NCI-H128 (cell line): ENCODE data around the gene HAUS7.

ENCODE experiments used
- DNase-seq: peaks from one replicate; lab custom pipeline; 2025; ENCODE audit not compliant: unreplicated experiment; lab: John Stamatoyannopoulos, UW

HAUS7 gene

DNA sequence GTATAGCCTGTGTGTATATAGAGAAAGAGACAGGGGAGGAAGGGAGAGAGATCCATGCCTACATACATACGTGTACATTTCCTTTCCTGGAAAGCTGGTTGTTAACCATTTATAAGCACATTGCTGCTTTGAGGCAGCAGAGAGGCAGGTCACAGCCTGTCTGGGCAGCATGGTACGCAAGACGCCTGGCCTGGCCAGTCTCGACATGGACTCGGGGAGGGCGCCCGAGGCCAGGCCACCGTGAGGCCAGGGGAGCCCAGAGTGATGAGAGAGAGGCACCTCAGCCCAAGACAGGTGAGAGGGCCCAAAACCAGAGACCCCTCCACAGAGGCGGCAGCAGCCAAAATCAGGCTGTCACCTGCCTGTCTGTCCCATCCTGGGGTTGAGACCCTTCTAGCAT, 28.4 kb downstream of the HAUS7 start:
- no peak for DNase-seq

DNA sequence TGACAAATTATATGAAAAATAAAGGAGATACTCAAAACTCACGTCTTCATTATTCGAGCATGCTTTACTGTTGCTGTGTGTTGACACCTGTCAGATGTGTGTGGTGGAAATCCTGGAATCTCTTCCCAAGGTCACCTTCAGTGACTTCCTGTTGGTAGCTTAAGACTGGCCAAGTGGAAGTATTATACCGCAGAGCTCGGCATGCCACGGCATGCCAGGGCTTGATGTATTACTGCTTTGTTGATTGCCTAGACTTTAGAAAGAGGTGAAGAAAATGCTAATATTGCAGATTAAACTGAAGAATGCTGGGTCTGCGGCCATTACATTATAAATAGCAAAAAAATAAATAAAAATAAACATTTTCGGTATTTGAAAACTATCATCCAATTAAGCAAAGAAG, 29.1 kb downstream of the HAUS7 start:
- no peak for DNase-seq

GRCh38 chrX:153440556-153441135, 29.7 kb downstream of the HAUS7 start:
- no peak for DNase-seq

- no peak for DNase-seq
Measured at GRCh38 chrX:153439977-153440376, 30.4 kb downstream of the HAUS7 start.

DNA sequence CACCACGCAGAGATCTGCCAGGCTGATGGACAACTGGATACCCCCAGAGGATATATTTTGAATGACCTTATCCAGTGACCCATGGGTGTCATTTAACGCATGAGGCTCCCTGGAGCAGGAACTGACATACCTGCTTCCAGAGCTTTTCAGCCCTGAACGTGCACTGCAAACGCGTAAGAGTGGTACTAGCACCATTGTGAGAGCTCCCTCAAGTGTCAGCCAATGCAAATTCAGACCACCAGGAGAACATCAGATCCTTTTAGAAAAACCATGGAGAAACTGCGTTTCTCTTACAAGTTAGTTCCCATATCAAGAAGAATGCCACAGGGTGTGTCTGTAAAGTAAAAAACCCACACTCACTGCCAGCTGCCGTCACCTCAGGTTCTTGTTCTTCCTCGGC, 31.8 kb downstream of the HAUS7 start:
- no peak for DNase-seq

GRCh38 chrX:153435845-153436244, 34.5 kb downstream of the HAUS7 start:
- no peak for DNase-seq

GRCh38 chrX:153434801-153435200, 35.6 kb downstream of the HAUS7 start:
- DNase-seq: no peak

DNA sequence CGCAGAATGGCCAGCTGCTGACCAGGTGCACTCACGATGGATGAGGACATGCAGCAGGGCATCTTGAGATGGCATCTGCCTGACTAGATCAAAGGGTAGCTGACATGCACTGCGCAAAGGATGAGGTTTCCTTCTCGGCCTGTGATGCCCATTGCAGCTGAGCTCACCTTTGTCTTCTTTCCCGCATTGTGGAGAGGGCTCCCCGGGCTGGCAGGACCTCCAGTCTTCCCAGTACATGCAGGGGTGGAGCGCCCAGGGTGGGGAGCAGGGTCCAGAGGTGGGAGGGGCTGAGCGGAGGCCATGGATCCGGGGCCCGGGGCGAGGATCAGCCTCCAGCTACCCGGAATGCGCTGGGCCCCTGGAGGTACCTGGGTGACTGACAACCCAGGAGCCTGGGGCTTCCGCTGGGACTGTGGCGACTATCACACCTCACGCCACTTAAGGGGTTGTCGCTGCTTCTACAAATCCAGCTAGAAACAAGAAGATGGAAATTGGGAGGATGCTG, 36.5 kb downstream of the HAUS7 start:
- no peak for DNase-seq

DNA sequence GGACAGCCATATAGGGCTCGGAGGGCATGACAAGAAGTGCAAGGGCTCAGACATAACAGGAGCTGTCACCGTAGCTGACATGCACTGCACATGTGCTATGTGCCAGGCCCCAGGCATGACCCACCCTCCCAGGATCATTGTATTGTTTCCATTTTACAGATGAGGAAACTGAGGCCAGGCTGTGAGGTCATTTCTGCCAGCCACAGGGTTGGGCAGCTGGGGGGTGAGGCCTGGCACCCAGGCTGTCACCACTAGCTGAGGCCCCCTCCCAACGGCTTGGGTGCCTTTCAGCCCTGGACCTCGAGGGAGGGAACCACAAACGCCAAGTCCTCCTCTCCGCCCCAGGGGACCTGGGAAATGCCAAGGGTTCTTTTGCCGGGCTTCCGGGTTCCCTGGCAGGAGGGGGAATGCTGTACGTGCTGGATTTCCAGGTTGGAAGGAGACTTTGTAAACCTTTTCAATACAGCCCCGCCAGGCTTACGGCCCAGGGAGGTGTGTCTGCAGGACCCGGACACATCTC, 37.2 kb downstream of the HAUS7 start:
- no peak for DNase-seq

- no peak for DNase-seq
Measured at GRCh38 chrX:153430796-153431195, 39.6 kb downstream of the HAUS7 start.

DNA sequence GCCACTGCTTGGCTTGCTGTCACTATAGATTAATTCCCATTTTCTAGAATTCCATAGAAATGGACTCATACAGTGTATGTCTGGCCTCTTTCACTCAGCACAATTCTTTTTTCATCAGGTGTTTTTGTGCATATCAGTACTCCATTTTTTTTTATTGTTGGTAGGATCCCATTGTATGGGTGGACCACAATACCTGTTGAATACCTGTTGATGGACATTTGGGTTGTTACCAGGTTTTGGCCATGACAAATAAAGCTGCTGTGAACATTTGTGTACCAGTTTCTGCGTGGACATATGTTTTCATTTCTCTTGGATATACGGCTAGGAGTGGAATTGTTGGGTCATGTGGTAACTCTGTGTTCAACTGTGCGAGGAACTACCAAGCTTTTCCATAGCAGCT, 44.2 kb downstream of the HAUS7 start:
- DNase-seq: no peak

- DNase-seq: no peak
Measured at GRCh38 chrX:153423652-153424051, 46.7 kb downstream of the HAUS7 start.

GRCh38 chrX:153421856-153422255, 48.5 kb downstream of the HAUS7 start:
- DNase-seq: no peak

- no peak for DNase-seq
Measured at GRCh38 chrX:153420851-153421599, 49.4 kb downstream of the HAUS7 start.

- no peak for DNase-seq
Measured at GRCh38 chrX:153417637-153418036, 52.7 kb downstream of the HAUS7 start.

GRCh38 chrX:153416781-153417450, 53.5 kb downstream of the HAUS7 start:
- no peak for DNase-seq

DNA sequence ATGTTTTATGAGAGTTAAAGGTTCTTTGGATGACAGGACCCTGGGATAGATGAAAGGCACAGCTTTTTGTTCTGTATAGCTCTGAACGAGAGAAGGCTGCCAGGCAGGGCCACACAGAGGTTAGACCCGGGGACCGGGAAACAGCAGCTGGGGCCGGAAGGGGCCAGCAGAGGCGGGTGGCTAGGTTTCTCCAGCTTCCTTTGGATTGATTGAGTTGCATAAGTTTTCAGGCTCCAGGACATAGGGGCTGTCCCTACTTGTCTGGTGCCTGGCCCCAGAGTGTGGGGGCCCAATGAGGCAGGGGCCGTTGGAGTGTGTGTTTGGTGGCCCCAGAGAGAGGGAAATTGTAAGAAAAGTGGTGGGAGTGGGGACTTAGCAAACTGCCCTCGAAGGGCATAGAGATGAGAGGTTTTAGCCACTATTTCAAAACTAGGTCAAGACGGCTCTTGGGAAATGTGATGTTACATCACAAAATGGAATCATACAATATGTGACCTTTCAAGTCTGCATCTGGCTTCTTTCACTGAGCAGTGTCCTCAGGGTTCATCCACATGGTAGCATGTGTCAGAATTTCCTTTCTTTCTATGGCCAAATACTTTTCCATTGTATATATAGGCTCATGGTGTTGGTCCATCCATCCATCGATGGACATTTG, 55.4 kb downstream of the HAUS7 start:
- no peak for DNase-seq

- DNase-seq: no peak
Measured at GRCh38 chrX:153413731-153414130, 56.6 kb downstream of the HAUS7 start.

- DNase-seq: no peak
Measured at GRCh38 chrX:153412746-153413720, 57.3 kb downstream of the HAUS7 start.

GRCh38 chrX:153411988-153412574, 58.3 kb downstream of the HAUS7 start:
- DNase-seq: peak; percentile 13
